ENCODE data around the gene PCBP3. TPM values are rescaled to one million over a fixed set of nuclear protein-coding genes. Genes with fewer than 3 reads are reported as not detected.

The PCBP3 gene
- total and polyA plus RNA-seq, 2 of the 8 experiments (the other 6 are each of a cell fraction or from before 2014, with no cell fraction given), result 3.5 to 6.3 TPM

- Histone ChIP-seq H3K27me3 (replicated peaks in 1 of 4; ENCODE audit: control insufficient read depth in 3 of 4, extremely low read depth in 1 of 4, insufficient read depth in 3 of 4, low read length in 3 of 4) (no peaks in the 10 kb centered on the region), H3K79me2 (ENCODE audit: control insufficient read depth in 1 of 2, insufficient read depth in 2 of 2, low read length in 2 of 2) (no peaks in the 10 kb centered on the region), H2BK12ac (ENCODE audit: low read depth, low read length) (no peak overlapping the region), H3K23ac (ENCODE audit: insufficient read length) (no peak overlapping the region), H3K4me2 (ENCODE audit: insufficient read depth in 1 of 2, low read depth in 2 of 2, low read length in 2 of 2) (no peak overlapping the region), H3K9ac (replicated peaks in 1 of 4; ENCODE audit: extremely low read depth in 1 of 4, low read depth in 3 of 4, low read length in 3 of 4) (no peak overlapping the region), H3K27ac (ENCODE audit: low read depth, low read length) (no peak overlapping the region), H3K4me3 (ENCODE audit: extremely low read depth in 1 of 4, insufficient read depth in 2 of 4, low read depth in 3 of 4, low read length in 4 of 4) (no peak overlapping the region), H3K4me1 (replicated peaks in 1 of 4; ENCODE audit: control insufficient read depth in 3 of 4, insufficient read depth in 4 of 4, low read length in 3 of 4) (no peaks in the 10 kb centered on the region; a peak in 1 of 7 replicates), H3K14ac (ENCODE audit: insufficient read length) (no peak overlapping the region), H3K36me3 (ENCODE audit: control insufficient read depth in 2 of 4, insufficient read depth in 4 of 4, low read length in 3 of 4) (no peaks in the 10 kb centered on the region), H4K5ac (ENCODE audit: insufficient read length, low read depth, low read length) (no peak overlapping the region), H2BK20ac (ENCODE audit: low read length) (no peak overlapping the region), H2BK15ac (ENCODE audit: low read length) (no peak overlapping the region), H4K91ac (replicated peaks; ENCODE audit: insufficient read length, low read length) (no peak overlapping the region), H4K8ac (ENCODE audit: extremely low read depth, insufficient read depth, low read length) (no peak overlapping the region), H2BK5ac (ENCODE audit: low read depth, low read length) (no peak overlapping the region), H3K4ac (replicated peaks; ENCODE audit: insufficient read length, low read depth, low read length) (no peak overlapping the region), H3K79me1 (ENCODE audit: low read depth, low read length) (no peaks in the 10 kb centered on the region), H3K56ac (replicated peaks; ENCODE audit: insufficient read length, low read depth, low read length) (no peak overlapping the region), H3K9me3 (ENCODE audit: insufficient read depth in 2 of 2, low read depth in 1 of 2, low read length in 1 of 2) (no peaks in the 10 kb centered on the region), H2AFZ (ENCODE audit: low read length) (no peak overlapping the region), H3K18ac (ENCODE audit: extremely low read depth, low read length) (no peak overlapping the region), H2BK120ac (replicated peaks; ENCODE audit: low read depth, low read length) (no peak overlapping the region), H3K23me2 (ENCODE audit: low read depth, low read length) (no peaks in the 10 kb centered on the region), H4K20me1 (replicated peaks in 1 of 2; ENCODE audit: control insufficient read depth in 1 of 2, insufficient read depth in 2 of 2, low read length in 2 of 2) (peaks cover 0 to 4% of the 10 kb centered on the region in 2 experiments), H2AK5ac (ENCODE audit: low read depth, low read length) (no peak overlapping the region)
- CTCF ChIA-PET (ENCODE audit: partially characterized antibody), result interaction anchor here (0.6 to 4.2 kb wide), 6 partner anchors 10 to 54 kb away, joined by 3 to 29 read pairs (median 4); no protein-coding TSS in a partner anchor
- FAIRE-seq (no peak), DNase-seq (ENCODE audit: low read depth in 1 of 2, low spot score in 2 of 2) (no peak)
- POLR2A ChIA-PET (ENCODE audit: partially characterized antibody), result interaction anchor here (1.1 kb wide), 1 partner anchor 9 kb away, joined by 3 read pairs; no protein-coding TSS in a partner anchor
- 88% methylated on average over 20 of the region's 24 CpGs; no CpG with 5 or more reads in 1 of the 2 experiments for WGBS, 2 experiments (ENCODE audit: extremely low coverage in 1 of 2, insufficient coverage in 1 of 2, insufficient read length in 1 of 2, insufficient replicate concordance in 2 of 2, low coverage in 1 of 2, low lambda C conversion rate in 2 of 2, missing lambda C conversion rate in 1 of 2)
- no peak for TF ChIP-seq NANOG (IDR thresholded peaks at IDR 0.05; ENCODE audit: insufficient read depth, low read depth, low read length, poor library complexity, severe bottlenecking)
- TF ChIP-seq GTF2F1 (IDR thresholded peaks at IDR 0.05; ENCODE audit: borderline replicate concordance, low read depth, low read length), result no peak
These were observed 225.8 kb downstream of the PCBP3 start for GRCh38 chr21:45869121-45870007.
